Mesenchymal stem cell (in vitro differentiated cells and primary cell): ENCODE results near the gene PDE2A.
A peak's percentile ranks its signal among the peaks of the same experiment; 100 is the strongest.

Source experiments
- DNase-seq: peaks from one replicate; pipeline ENCODE4 v3.0.0-alpha.2; 2013
- H2AFZ ChIP-seq: one replicate; pipeline ENCODE4 v1.6.1; 2013; ENCODE audit warnings: low read depth, mild to moderate bottlenecking, control low read depth, inconsistent platforms, low read length, moderate library complexity
- H2AK5ac ChIP-seq: 2 replicates; pipeline ENCODE4 v1.6.1; 2013; ENCODE audit warnings: low read length, moderate library complexity, mild to moderate bottlenecking, inconsistent platforms; ENCODE audit not compliant: severe bottlenecking
- H2BK120ac ChIP-seq: one replicate; pipeline ENCODE4 v1.6.1; 2013; ENCODE audit warnings: low read depth, mild to moderate bottlenecking, inconsistent platforms, low read length, moderate library complexity
- H2BK12ac ChIP-seq, 2 experiments: one replicate each; pipeline ENCODE4 v1.6.1; 2013; ENCODE audit warnings: inconsistent platforms in 2 of 2, low read length in 2 of 2, mild to moderate bottlenecking in 2 of 2, moderate library complexity in 2 of 2, control low read depth in 1 of 2
- H2BK15ac ChIP-seq: one replicate; pipeline ENCODE4 v1.6.1; 2013; ENCODE audit warnings: mild to moderate bottlenecking, low read depth, inconsistent platforms; ENCODE audit not compliant: poor library complexity, severe bottlenecking
- H2BK5ac ChIP-seq: 2 replicates; pipeline ENCODE4 v1.6.1; 2013; ENCODE audit warnings: low read depth, mild to moderate bottlenecking, low read length, control low read depth, inconsistent platforms; ENCODE audit not compliant: poor library complexity, severe bottlenecking
- H3K14ac ChIP-seq, 2 experiments: one replicate each; pipeline ENCODE4 v1.6.1; 2013; ENCODE audit warnings: inconsistent platforms in 2 of 2, low read length in 2 of 2, control low read depth in 1 of 2, mild to moderate bottlenecking in 1 of 2, moderate library complexity in 1 of 2
- H3K18ac ChIP-seq, 2 experiments: one replicate each; pipeline ENCODE4 v1.6.1; 2013; ENCODE audit warnings: inconsistent platforms in 2 of 2, low read length in 2 of 2, control low read depth in 1 of 2, low read depth in 1 of 2, mild to moderate bottlenecking in 1 of 2
- H3K23ac ChIP-seq, 2 experiments: one replicate each; pipeline ENCODE4 v1.6.1; 2013; ENCODE audit warnings: inconsistent platforms in 2 of 2, low read length in 2 of 2, mild to moderate bottlenecking in 2 of 2, moderate library complexity in 2 of 2, control low read depth in 1 of 2
- H3K27ac ChIP-seq: 2 replicates; pipeline ENCODE4 v1.5.1; 2013; ENCODE audit warnings: mild to moderate bottlenecking, moderate library complexity, low read length, control low read depth, inconsistent platforms; ENCODE audit not compliant: poor library complexity, severe bottlenecking
- H3K27me3 ChIP-seq, 2 experiments: 2 replicates each; pipeline versions ENCODE4 v1.6.1 to v1.7.0; 2013; ENCODE audit warnings: low read length in 2 of 2, mild to moderate bottlenecking in 2 of 2, moderate library complexity in 2 of 2, control low read depth in 1 of 2, inconsistent platforms in 1 of 2; ENCODE audit not compliant: control insufficient read depth in 1 of 2, insufficient read depth in 1 of 2
- H3K36me3 ChIP-seq, 2 experiments: 2 replicates each; pipeline versions ENCODE4 v1.6.1 to v1.7.0; 2013; ENCODE audit warnings: low read length in 2 of 2, control low read depth in 1 of 2, inconsistent platforms in 1 of 2, low read depth in 1 of 2, mild to moderate bottlenecking in 1 of 2; ENCODE audit not compliant: insufficient read depth in 2 of 2, control insufficient read depth in 1 of 2
- H3K4ac ChIP-seq, 2 experiments: one replicate each; pipeline ENCODE4 v1.6.1; 2013; ENCODE audit warnings: inconsistent platforms in 2 of 2, low read length in 2 of 2, mild to moderate bottlenecking in 2 of 2, moderate library complexity in 2 of 2, control low read depth in 1 of 2, low read depth in 1 of 2
- H3K4me1 ChIP-seq: 2 replicates; pipeline ENCODE4 v1.6.1; 2013; ENCODE audit warnings: low read depth, low read length, control low read depth; ENCODE audit not compliant: control insufficient read depth, insufficient read depth
- H3K4me2 ChIP-seq: 2 replicates; pipeline ENCODE4 v1.6.1; 2013; ENCODE audit warnings: low read length, mild to moderate bottlenecking, inconsistent platforms; ENCODE audit not compliant: poor library complexity, severe bottlenecking
- H3K4me3 ChIP-seq, 2 experiments: 2 replicates each; pipeline versions ENCODE4 v1.5.1 to v1.7.0; 2013; ENCODE audit warnings: low read length in 2 of 2, mild to moderate bottlenecking in 2 of 2, control low read depth in 1 of 2, low read depth in 1 of 2; ENCODE audit not compliant: insufficient read depth in 1 of 2
- H3K79me1 ChIP-seq: replicated peaks from 2 replicates; pipeline ENCODE4 v1.6.1; 2013; ENCODE audit warnings: mild to moderate bottlenecking, control low read depth, low read length, inconsistent platforms; ENCODE audit not compliant: poor library complexity, severe bottlenecking
- H3K9ac ChIP-seq: 2 replicates; pipeline ENCODE4 v1.7.0; 2013; ENCODE audit warnings: mild to moderate bottlenecking, low read length, moderate library complexity
- H3K9me3 ChIP-seq: 2 replicates; pipeline ENCODE4 v1.7.0; 2013; ENCODE audit warnings: mild to moderate bottlenecking, low read length; ENCODE audit not compliant: control insufficient read depth
- H4K8ac ChIP-seq: one replicate; pipeline ENCODE4 v1.6.1; 2013; ENCODE audit warnings: inconsistent platforms, mild to moderate bottlenecking, low read length, moderate library complexity
- H4K91ac ChIP-seq: one replicate; pipeline ENCODE4 v1.6.1; 2013; ENCODE audit warnings: mild to moderate bottlenecking, low read length, inconsistent platforms
- WGBS: methylation state at CpG from one replicate; pipeline ENCODE4 v1.1.7; 2013; ENCODE audit warnings: mixed read lengths; 5-methylcytosine and 5-hydroxymethylcytosine counted together

Gene PDE2A

GRCh38 chr11:72697814-72698213, 23.6 kb upstream of the PDE2A start:
- H2AFZ ChIP-seq = no peak overlapping the region
- no peak overlapping the region for H3K4me3 ChIP-seq
- no peak overlapping the region for H2BK5ac ChIP-seq
- 92% methylated on average over 16 of the region's 16 CpGs for WGBS
- no peak overlapping the region for H2BK120ac ChIP-seq
- no peak overlapping the region for H3K23ac ChIP-seq
- H3K79me1 ChIP-seq = peaks cover 21% of the 10 kb centered on the region
- H2BK15ac ChIP-seq = peak overlapping the region; percentile 7
- H3K14ac ChIP-seq = no peak overlapping the region
- no peak for DNase-seq
- H4K8ac ChIP-seq = no peak overlapping the region
- no peak overlapping the region for H2AK5ac ChIP-seq
- H3K18ac ChIP-seq = no peak overlapping the region
- H3K36me3 ChIP-seq = peaks cover 91 to 97% of the 10 kb centered on the region in 2 experiments
- H3K4me1 ChIP-seq = peaks cover 15% of the 10 kb centered on the region
- H3K9me3 ChIP-seq = no peaks in the 10 kb centered on the region
- H3K27ac ChIP-seq = no peak overlapping the region
- no peak overlapping the region for H4K91ac ChIP-seq
- no peak overlapping the region for H3K9ac ChIP-seq
- no peak overlapping the region for H3K4ac ChIP-seq
- no peak overlapping the region for H3K4me2 ChIP-seq
- no peaks in the 10 kb centered on the region for H3K27me3 ChIP-seq
- no peak overlapping the region for H2BK12ac ChIP-seq

- no peak overlapping the region for H2BK5ac ChIP-seq
- no peaks in the 10 kb centered on the region for H3K9me3 ChIP-seq
- no peak overlapping the region for H2BK15ac ChIP-seq
- no peak for DNase-seq
- H3K4me2 ChIP-seq = no peak overlapping the region
- H2BK120ac ChIP-seq = no peak overlapping the region
- peaks cover 18% of the 10 kb centered on the region for H3K79me1 ChIP-seq
- no peak overlapping the region for H3K18ac ChIP-seq
- no peak overlapping the region for H4K8ac ChIP-seq
- no peak overlapping the region for H3K4me3 ChIP-seq
- no peak overlapping the region for H3K27ac ChIP-seq
- no peak overlapping the region for H3K4ac ChIP-seq
- H3K9ac ChIP-seq = peak overlapping the region; percentile 29
- H2AFZ ChIP-seq = no peak overlapping the region
- H2AK5ac ChIP-seq = no peak overlapping the region
- peaks cover 95 to 97% of the 10 kb centered on the region in 2 experiments for H3K36me3 ChIP-seq
- no peak overlapping the region for H2BK12ac ChIP-seq
- WGBS = 82% methylated on average over 42 of the region's 44 CpGs
- H3K4me1 ChIP-seq = peaks cover 9% of the 10 kb centered on the region
- H3K23ac ChIP-seq = no peak overlapping the region
- H3K27me3 ChIP-seq = no peaks in the 10 kb centered on the region
- no peak overlapping the region for H4K91ac ChIP-seq
- no peak overlapping the region for H3K14ac ChIP-seq
These were observed 22.9 kb upstream of the PDE2A start for GRCh38 chr11:72696866-72697700.

- DNase-seq = no peak
- Histone ChIP-seq H3K14ac (no peak overlapping the region), H3K36me3 (peaks cover 97 to 98% of the 10 kb centered on the region in 2 experiments), H3K4me3 (no peak overlapping the region), H4K8ac (no peak overlapping the region), H3K9me3 (no peaks in the 10 kb centered on the region), H3K4me2 (no peak overlapping the region), H2AFZ (no peak overlapping the region), H3K4me1 (peaks cover 8% of the 10 kb centered on the region), H2BK12ac (no peak overlapping the region), H2BK5ac (no peak overlapping the region), H3K27me3 (no peaks in the 10 kb centered on the region), H3K18ac (no peak overlapping the region), H2AK5ac (no peak overlapping the region), H4K91ac (no peak overlapping the region), H3K4ac (no peak overlapping the region), H3K23ac (no peak overlapping the region), H2BK120ac (no peak overlapping the region), H2BK15ac (no peak overlapping the region), H3K79me1 (peaks cover 14% of the 10 kb centered on the region), H3K27ac (no peak overlapping the region), H3K9ac (no peak overlapping the region)
- 98% methylated on average over 7 of the region's 7 CpGs for WGBS
These were observed 21.1 kb upstream of the PDE2A start for GRCh38 chr11:72695354-72695753.

GRCh38 chr11:72693271-72693968, 19.2 kb upstream of the PDE2A start:
- no peak overlapping the region for H3K4ac ChIP-seq
- H2BK15ac ChIP-seq = no peak overlapping the region
- no peak overlapping the region for H2AFZ ChIP-seq
- H2BK120ac ChIP-seq = no peak overlapping the region
- H3K27ac ChIP-seq = no peak overlapping the region
- no peak overlapping the region for H3K4me3 ChIP-seq
- H3K9ac ChIP-seq = no peak overlapping the region
- no peak overlapping the region for H2BK5ac ChIP-seq
- H3K9me3 ChIP-seq = no peaks in the 10 kb centered on the region
- H3K27me3 ChIP-seq = no peaks in the 10 kb centered on the region
- H2AK5ac ChIP-seq = no peak overlapping the region
- no peak overlapping the region for H3K14ac ChIP-seq
- peaks cover 8% of the 10 kb centered on the region for H3K79me1 ChIP-seq
- no peak overlapping the region for H3K23ac ChIP-seq
- H3K4me2 ChIP-seq = no peak overlapping the region
- H3K4me1 ChIP-seq = peaks cover 4% of the 10 kb centered on the region
- H4K91ac ChIP-seq = no peak overlapping the region
- H2BK12ac ChIP-seq = no peak overlapping the region
- H3K36me3 ChIP-seq = peaks cover 96 to 98% of the 10 kb centered on the region in 2 experiments
- 96% methylated on average over 17 of the region's 19 CpGs for WGBS
- no peak for DNase-seq
- H3K18ac ChIP-seq = no peak overlapping the region
- H4K8ac ChIP-seq = no peak overlapping the region
